Measurements from ENCODE around the gene SEC14L1.

GRCh38 chr17:77266213-77266612, 125.4 kb downstream of the SEC14L1 start:
- TF ChIP-seq CTCF (IDR thresholded peaks at IDR 0.05): no peak
- TF ChIP-seq POLR2A (IDR thresholded peaks at IDR 0.05): no peak
